H1 (cell line): ENCODE measurements around the gene MTMR8. TPM values are rescaled to one million over a fixed set of nuclear protein-coding genes. Genes with fewer than 3 reads are reported as not detected.

Experiments
- CTCF ChIA-PET: fragments of 300-600 bp; sonication (Branson Sonifier 250); formaldehyde crosslinking; loops from one replicate; lab custom pipeline; 2021; ENCODE audit not compliant: partially characterized antibody; lab: Charles Lee
- POLR2A ChIA-PET: fragments of 300-600 bp; sonication (Branson Sonifier 250); formaldehyde crosslinking; loops from one replicate; lab custom pipeline; 2021; ENCODE audit warnings: inconsistent platforms; ENCODE audit not compliant: partially characterized antibody; lab: Charles Lee
- DNase-seq, 2 experiments: peaks; one replicate each; pipeline versions ENCODE4 v3.0.0 to v3.0.0-alpha.2; 2010 to 2022; ENCODE audit warnings: low spot score in 2 of 2, low read depth in 1 of 2, mixed read lengths in 1 of 2
- FAIRE-seq: peaks from 2 replicates; lab custom pipeline; 2011; peaks lifted over from hg19 to GRCh38; lab: Jason Lieb, UNC
- H2AFZ ChIP-seq: 2 replicates; pipeline ENCODE4 v1.8.1; 2012; ENCODE audit warnings: low read length, inconsistent platforms
- H2AK5ac ChIP-seq: 2 replicates; pipeline ENCODE4 v1.6.1; 2013; ENCODE audit warnings: low read depth, low read length
- H2BK120ac ChIP-seq: replicated peaks from 2 replicates; pipeline ENCODE3; 2013; ENCODE audit warnings: low read depth, low read length, inconsistent platforms
- H2BK12ac ChIP-seq: 2 replicates; pipeline ENCODE4 v1.6.1; 2013; ENCODE audit warnings: low read depth, low read length
- H2BK15ac ChIP-seq: 2 replicates; pipeline ENCODE4 v1.6.1; 2013; ENCODE audit warnings: low read length
- H2BK20ac ChIP-seq: 2 replicates; pipeline ENCODE4 v1.6.1; 2013; ENCODE audit warnings: low read length
- H2BK5ac ChIP-seq: 2 replicates; pipeline ENCODE4 v1.6.1; 2013; ENCODE audit warnings: low read depth, low read length
- H3K14ac ChIP-seq: 2 replicates; pipeline ENCODE4 v1.6.1; 2013; ENCODE audit warnings: inconsistent platforms; ENCODE audit not compliant: insufficient read length
- H3K18ac ChIP-seq: 2 replicates; pipeline ENCODE4 v1.6.1; 2013; ENCODE audit warnings: low read length; ENCODE audit errors: extremely low read depth
- H3K23ac ChIP-seq: 2 replicates; pipeline ENCODE4 v1.6.1; 2013; ENCODE audit warnings: inconsistent platforms; ENCODE audit not compliant: insufficient read length
- H3K23me2 ChIP-seq: 2 replicates; pipeline ENCODE4 v1.6.1; 2013; ENCODE audit warnings: low read depth, low read length
- H3K27ac ChIP-seq: 2 replicates; pipeline ENCODE4 v1.6.1; 2011; ENCODE audit warnings: low read depth, low read length, inconsistent platforms
- H3K27me3 ChIP-seq, 4 experiments: replicated peaks in 1 of 4; 1 replicate in 1 of 4; 2 replicates in 3 of 4; pipeline versions ENCODE4 v1.6.1 to v1.8.1; 2011 to 2013; ENCODE audit warnings: low read length in 3 of 4, mild to moderate bottlenecking in 3 of 4, inconsistent platforms in 2 of 4, mixed read lengths in 2 of 4, moderate library complexity in 1 of 4; ENCODE audit not compliant: control insufficient read depth in 3 of 4, insufficient read depth in 3 of 4; ENCODE audit errors: extremely low read depth in 1 of 4
- H3K36me3 ChIP-seq, 4 experiments: 2 replicates each; pipeline versions ENCODE4 v1.6.1 to v1.8.1; 2011 to 2013; ENCODE audit warnings: mild to moderate bottlenecking in 4 of 4, low read length in 3 of 4, moderate library complexity in 2 of 4, control low read depth in 1 of 4, inconsistent platforms in 1 of 4; ENCODE audit not compliant: insufficient read depth in 4 of 4, control insufficient read depth in 2 of 4
- H3K4ac ChIP-seq: replicated peaks from 2 replicates; pipeline ENCODE3; 2013; ENCODE audit warnings: low read length, low read depth, mixed read lengths, inconsistent platforms; ENCODE audit not compliant: insufficient read length
- H3K4me1 ChIP-seq, 4 experiments: replicated peaks in 1 of 4; 1 replicate in 1 of 4; 2 replicates in 3 of 4; pipeline versions ENCODE4 v1.6.1 to v1.8.1; 2011 to 2013; ENCODE audit warnings: low read length in 3 of 4, inconsistent platforms in 2 of 4, mixed read lengths in 1 of 4; ENCODE audit not compliant: insufficient read depth in 4 of 4, control insufficient read depth in 3 of 4
- H3K4me2 ChIP-seq, 2 experiments: 2 replicates each; pipeline versions ENCODE4 v1.6.1 to v1.8.1; 2011 to 2013; ENCODE audit warnings: low read depth in 2 of 2, low read length in 2 of 2, control low read depth in 1 of 2, inconsistent platforms in 1 of 2, mild to moderate bottlenecking in 1 of 2; ENCODE audit not compliant: insufficient read depth in 1 of 2
- H3K4me3 ChIP-seq, 4 experiments: fragments of 200-600, 300-600 bp in 1 of 4; sonication (generic), shearing (Covaris generic), sonication (Bioruptor Twin) in 1 of 4; 2 replicates each; pipeline versions ENCODE4 v1.5.1 to v1.8.1; 2011 to 2016; ENCODE audit warnings: low read length in 4 of 4, low read depth in 3 of 4, control low read depth in 2 of 4, inconsistent platforms in 2 of 4, mild to moderate bottlenecking in 2 of 4, mixed read lengths in 1 of 4, moderate library complexity in 1 of 4; ENCODE audit not compliant: insufficient read depth in 2 of 4; ENCODE audit errors: extremely low read depth in 1 of 4
- H3K56ac ChIP-seq: replicated peaks from 2 replicates; pipeline ENCODE3; 2013; ENCODE audit warnings: low read depth, mild to moderate bottlenecking, mixed read lengths, low read length, inconsistent platforms; ENCODE audit not compliant: insufficient read length
- H3K79me1 ChIP-seq: 2 replicates; pipeline ENCODE4 v1.6.1; 2013; ENCODE audit warnings: low read depth, low read length, control low read depth
- H3K79me2 ChIP-seq, 2 experiments: 2 replicates each; pipeline versions ENCODE4 v1.6.1 to v1.8.1; 2012 to 2013; ENCODE audit warnings: low read length in 2 of 2, mild to moderate bottlenecking in 2 of 2, inconsistent platforms in 1 of 2; ENCODE audit not compliant: insufficient read depth in 2 of 2, control insufficient read depth in 1 of 2
- H3K9ac ChIP-seq, 4 experiments: replicated peaks in 1 of 4; 1 replicate in 1 of 4; 2 replicates in 3 of 4; pipeline versions ENCODE4 v1.6.1 to v1.8.1; 2011 to 2013; ENCODE audit warnings: low read depth in 3 of 4, low read length in 3 of 4, control low read depth in 2 of 4, mild to moderate bottlenecking in 2 of 4, moderate library complexity in 2 of 4, inconsistent platforms in 1 of 4; ENCODE audit errors: extremely low read depth in 1 of 4
- H3K9me3 ChIP-seq, 2 experiments: 2 replicates each; pipeline versions ENCODE4 v1.6.1 to v1.8.1; 2012 to 2013; ENCODE audit warnings: mild to moderate bottlenecking in 2 of 2, moderate library complexity in 2 of 2, control low read depth in 1 of 2, inconsistent platforms in 1 of 2, low read depth in 1 of 2, low read length in 1 of 2, mixed read lengths in 1 of 2; ENCODE audit not compliant: insufficient read depth in 2 of 2
- H4K20me1 ChIP-seq, 2 experiments: replicated peaks in 1 of 2; 2 replicates each; pipeline versions ENCODE3 to v1.8.1; 2011 to 2013; ENCODE audit warnings: inconsistent platforms in 2 of 2, low read length in 2 of 2, mild to moderate bottlenecking in 1 of 2; ENCODE audit not compliant: insufficient read depth in 2 of 2, control insufficient read depth in 1 of 2
- H4K5ac ChIP-seq: 2 replicates; pipeline ENCODE4 v1.6.1; 2013; ENCODE audit warnings: low read length, low read depth, mixed read lengths, inconsistent platforms; ENCODE audit not compliant: insufficient read length
- H4K8ac ChIP-seq: 2 replicates; pipeline ENCODE4 v1.8.0; 2013; ENCODE audit warnings: mild to moderate bottlenecking, moderate library complexity, low read length, inconsistent platforms; ENCODE audit not compliant: insufficient read depth; ENCODE audit errors: extremely low read depth
- H4K91ac ChIP-seq: replicated peaks from 2 replicates; pipeline ENCODE3; 2013; ENCODE audit warnings: low read length, mixed read lengths, inconsistent platforms; ENCODE audit not compliant: insufficient read length
- BRCA1 ChIP-seq: IDR thresholded peaks from 2 replicates; pipeline ENCODE4 v1.6.1; 2012; ENCODE audit warnings: low read depth, low read length, improper control_type of control experiment
- CEBPB ChIP-seq: IDR thresholded peaks from 2 replicates; pipeline ENCODE4 v1.6.1; 2012; ENCODE audit warnings: low read depth, low read length
- EZH2 ChIP-seq: fragments of 200-600 bp; sonication (generic); IDR thresholded peaks from 2 replicates; pipeline ENCODE4 v1.7.1; 2012; ENCODE audit warnings: low read depth, mild to moderate bottlenecking, moderate library complexity, low read length, inconsistent platforms; ENCODE audit not compliant: severe bottlenecking
- PHF8 ChIP-seq: fragments of 200-600 bp; sonication (generic); conservative IDR thresholded peaks from 2 replicates; pipeline ENCODE4 v1.7.1; 2012; ENCODE audit warnings: low read depth, mild to moderate bottlenecking, inconsistent platforms, low read length, moderate library complexity
- POLR2AphosphoS5 ChIP-seq: IDR thresholded peaks from 2 replicates; pipeline ENCODE4 v1.6.1; 2011; ENCODE audit warnings: low read depth, low read length
- RXRA ChIP-seq: IDR thresholded peaks from 2 replicates; pipeline ENCODE4 v1.6.1; 2011; ENCODE audit warnings: low read depth, mild to moderate bottlenecking, low read length, moderate library complexity; ENCODE audit not compliant: insufficient read depth
- SIRT6 ChIP-seq: IDR thresholded peaks from one replicate; pipeline ENCODE4 v1.7.1; 2012; ENCODE audit warnings: low read length, inconsistent platforms
- SIX5 ChIP-seq: IDR thresholded peaks from 2 replicates; pipeline ENCODE4 v1.6.1; 2011; ENCODE audit warnings: mild to moderate bottlenecking, low read depth, low read length
- TBP ChIP-seq: IDR thresholded peaks from 2 replicates; pipeline ENCODE4 v1.6.1; 2011; ENCODE audit warnings: low read depth, low read length, improper control_type of control experiment
- WGBS, 2 experiments: shearing (Covaris generic) in 1 of 2; methylation state at CpG; one replicate each; pipeline versions ENCODE4 v1.1.6 to v1.1.7; 2013 to 2015; ENCODE audit warnings: low lambda C conversion rate in 2 of 2, mixed read lengths in 2 of 2, inconsistent platforms in 1 of 2, low coverage in 1 of 2, missing lambda C conversion rate in 1 of 2; ENCODE audit not compliant: insufficient replicate concordance in 2 of 2, insufficient coverage in 1 of 2, insufficient read length in 1 of 2; ENCODE audit errors: extremely low coverage in 1 of 2, missing lambda C conversion rate in 1 of 2; 5-methylcytosine and 5-hydroxymethylcytosine counted together
- polyA plus RNA-seq, 7 experiments: library from polyadenylated mRNA; depleted of rRNA in 3 of 7; stranded (reverse) in 5 of 7; unstranded in 2 of 7; fragments of >200 nt in 5 of 7; fragments of 200-250 nt in 2 of 7; gene quantifications; 1 replicate in 5 of 7; 2 replicates in 1 of 7; 4 replicates in 1 of 7; pipeline versions ENCODE4 v1.2.1 to v1.2.3, GENCODE V29; 2011 to 2013; ENCODE audit warnings: missing spikeins in 2 of 7, mixed read lengths in 2 of 7
- total RNA-seq: library from RNA; stranded (reverse); fragmentation: NEBNext Ultra II Directional; extraction: Animal tissue kit (Norgen Biotek cat#: 25700); gene quantifications from 2 replicates; pipeline ENCODE4 v1.2.1, GENCODE V29; 2021

The MTMR8 gene
- total and polyA plus RNA-seq, 2 of the 8 experiments (the other 6 are each of a cell fraction or from before 2014, with no cell fraction given) = 1.3 to 6.3 TPM

GRCh38 chrX:64395568-64395929, 297 bp upstream of the MTMR8 start:
- DNase-seq = no peak
- H3K18ac ChIP-seq = no peak overlapping the region
- no peak overlapping the region for H2BK12ac ChIP-seq
- no peak overlapping the region for H3K56ac ChIP-seq
- H3K23ac ChIP-seq = no peak overlapping the region
- no peak overlapping the region for H3K27ac ChIP-seq
- H3K9me3 ChIP-seq = no peaks in the 10 kb centered on the region
- no peak overlapping the region for H2BK5ac ChIP-seq
- no peaks in the 10 kb centered on the region for H3K27me3 ChIP-seq
- peaks cover 0 to 3% (median 0%) of the 10 kb centered on the region in 4 experiments; a peak in 1 of 7 replicates for H3K4me1 ChIP-seq
- peak; percentile 81 for FAIRE-seq
- peaks cover 5% of the 10 kb centered on the region; the same call in 1 of the 2 replicates for H3K23me2 ChIP-seq
- H4K20me1 ChIP-seq = no peaks in the 10 kb centered on the region
- no peak overlapping the region for H4K91ac ChIP-seq
- no peak overlapping the region for H2AK5ac ChIP-seq
- H3K4me3 ChIP-seq = peak overlapping the region in 2 of 4 experiments; percentile 75 to 77; a peak in 3 of 8 replicates
- no peak overlapping the region for H2BK15ac ChIP-seq
- no peak overlapping the region for H4K8ac ChIP-seq
- no peaks in the 10 kb centered on the region for H3K36me3 ChIP-seq
- no peak overlapping the region for H2BK120ac ChIP-seq
- POLR2A ChIA-PET = no interaction called here
- CTCF ChIA-PET = no interaction called here
- no peak overlapping the region for H3K14ac ChIP-seq
- H3K79me2 ChIP-seq = peaks cover 0 to 4% of the 10 kb centered on the region in 2 experiments; a peak in 1 of 4 replicates
- H3K4ac ChIP-seq = no peak overlapping the region
- H3K9ac ChIP-seq = no peak overlapping the region
- H4K5ac ChIP-seq = no peak overlapping the region
- TF ChIP-seq POLR2AphosphoS5 (no peak), BRCA1 (no peak), RXRA (no peak), TBP (no peak), EZH2 (no peak), CEBPB (no peak), SIRT6 (no peak), SIX5 (no peak), PHF8 (no peak)
- no peaks in the 10 kb centered on the region for H3K79me1 ChIP-seq
- H2BK20ac ChIP-seq = no peak overlapping the region
- H2AFZ ChIP-seq = peak overlapping the region; percentile 73
- peak overlapping the region; percentile 73 to 87; a peak in 3 of 4 replicates for H3K4me2 ChIP-seq
- WGBS, 2 experiments = 40% methylated on average over 1 of the region's 4 CpGs; no CpG with 5 or more reads in 1 of the 2 experiments
